ENCODE measurements around the gene NOC3L. TPM values are rescaled to one million over a fixed set of nuclear protein-coding genes. Genes with fewer than 3 reads are reported as not detected.
A peak's percentile ranks its signal among the peaks of the same experiment; 100 is the strongest.
"Not testable (repeated sequence)": the region's sequence is repeated elsewhere in the genome, so short reads cannot be mapped to it uniquely, and the experiment has no call there.

Gene NOC3L
- total RNA-seq, 2 donors from 2014 or later, result 13.5 to 14.8 TPM

DNA sequence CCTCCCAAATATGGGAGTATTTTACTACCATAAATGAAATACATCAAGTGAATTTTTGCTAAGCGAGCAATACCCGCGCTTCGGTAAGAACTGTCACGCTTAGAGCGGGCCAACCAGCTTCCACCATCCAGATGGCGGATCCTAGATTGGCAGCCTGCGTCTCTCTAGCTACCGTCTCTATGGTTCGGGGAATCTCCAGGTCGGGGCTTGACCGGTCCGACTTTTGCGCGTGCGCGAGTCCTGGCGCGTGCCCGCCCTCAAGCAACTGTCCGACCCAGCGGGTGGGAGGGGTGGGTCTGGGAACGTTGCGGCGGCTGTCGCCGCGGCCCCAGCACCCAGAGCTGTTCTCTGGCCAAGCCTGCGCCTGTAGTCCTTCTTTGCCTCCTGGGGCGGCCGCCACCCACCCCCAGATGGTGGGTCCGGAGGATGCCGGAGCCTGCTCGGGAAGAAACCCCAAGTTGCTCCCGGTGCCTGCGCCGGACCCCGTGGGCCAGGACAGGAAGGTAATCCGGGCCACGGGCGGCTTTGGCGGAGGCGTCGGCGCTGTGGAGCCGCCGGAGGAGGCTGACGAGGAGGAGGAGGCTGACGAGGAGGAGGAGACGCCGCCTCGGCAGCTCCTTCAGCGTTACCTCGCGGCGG lies 39.6 kb upstream of the NOC3L start, which contains the start of gene TBC1D12:
TSS of gene TBC1D12 (plus strand) at position 338 of the 639 bp plus-strand sequence. CDS start at position 411, 73 bp downstream.
- WGBS, 2 donors, result 1 to 3% methylated on average over 8 to 49 of the region's 56 CpGs
- peak; percentile 95 to 97 (median 96) for DNase-seq
- TF ChIP-seq, protein P1, sequence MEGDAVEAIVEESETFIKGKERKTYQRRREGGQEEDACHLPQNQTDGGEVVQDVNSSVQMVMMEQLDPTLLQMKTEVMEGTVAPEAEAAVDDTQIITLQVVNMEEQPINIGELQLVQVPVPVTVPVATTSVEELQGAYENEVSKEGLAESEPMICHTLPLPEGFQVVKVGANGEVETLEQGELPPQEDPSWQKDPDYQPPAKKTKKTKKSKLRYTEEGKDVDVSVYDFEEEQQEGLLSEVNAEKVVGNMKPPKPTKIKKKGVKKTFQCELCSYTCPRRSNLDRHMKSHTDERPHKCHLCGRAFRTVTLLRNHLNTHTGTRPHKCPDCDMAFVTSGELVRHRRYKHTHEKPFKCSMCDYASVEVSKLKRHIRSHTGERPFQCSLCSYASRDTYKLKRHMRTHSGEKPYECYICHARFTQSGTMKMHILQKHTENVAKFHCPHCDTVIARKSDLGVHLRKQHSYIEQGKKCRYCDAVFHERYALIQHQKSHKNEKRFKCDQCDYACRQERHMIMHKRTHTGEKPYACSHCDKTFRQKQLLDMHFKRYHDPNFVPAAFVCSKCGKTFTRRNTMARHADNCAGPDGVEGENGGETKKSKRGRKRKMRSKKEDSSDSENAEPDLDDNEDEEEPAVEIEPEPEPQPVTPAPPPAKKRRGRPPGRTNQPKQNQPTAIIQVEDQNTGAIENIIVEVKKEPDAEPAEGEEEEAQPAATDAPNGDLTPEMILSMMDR (IDR thresholded peaks at IDR 0.05), result no peak
- TF ChIP-seq POLR2A (IDR thresholded peaks at IDR 0.05), result peak; percentile 79 to 88 (median 88)
- Histone ChIP-seq H3K4me3 (peak within 1 kb of the TSS; percentile 79 to 86), H3K9me3 (no peaks in the 10 kb centered on the region), H3K27ac (peak within 1 kb of the TSS; percentile 87 to 97 (median 92)), H3K27me3 (no peaks in the 10 kb centered on the region), H3K36me3 (replicated peaks in 1 of 2; ENCODE audit: insufficient read depth in 1 of 2, low read depth in 2 of 2) (no peaks in the 10 kb centered on the region), H3K4me1 (peaks cover 30% of the 10 kb centered on the region)
- intact Hi-C loops (cut with DNase I), result no loop called here
- peak; percentile 90 for ATAC-seq

DNA sequence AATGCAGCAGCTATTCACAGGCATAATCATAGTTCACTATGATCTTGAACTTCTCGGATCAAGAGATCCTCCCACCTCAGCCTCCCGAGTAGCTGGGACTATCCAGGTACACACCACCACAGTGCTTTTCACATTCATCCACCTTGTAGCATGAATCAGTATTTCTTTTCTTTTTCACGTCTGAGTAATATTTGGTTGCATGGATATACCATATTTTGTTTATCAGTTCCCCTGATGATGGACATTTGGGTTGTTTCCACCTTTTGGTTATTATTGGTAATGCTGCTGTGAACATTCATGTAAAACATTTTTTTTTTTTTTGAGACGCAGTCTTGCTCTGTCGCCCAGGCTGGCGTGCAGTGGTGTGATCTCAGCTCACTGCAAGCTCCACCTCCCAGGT lies 36.0 kb upstream of the NOC3L start:
- Histone ChIP-seq H3K36me3 (replicated peaks in 1 of 2; ENCODE audit: insufficient read depth in 1 of 2, low read depth in 2 of 2) (no peaks in the 10 kb centered on the region), H3K27ac (no peak overlapping the region), H3K4me1 (peaks cover 4% of the 10 kb centered on the region), H3K4me3 (no peak overlapping the region), H3K9me3 (no peaks in the 10 kb centered on the region), H3K27me3 (no peaks in the 10 kb centered on the region)
- DNase-seq, result no peak
- TF ChIP-seq POLR2A (IDR thresholded peaks at IDR 0.05), result no peak
- TF ChIP-seq, protein P1 (IDR thresholded peaks at IDR 0.05), result no peak
- 81 to 87% methylated on average over 6 of the region's 6 CpGs for WGBS, 2 donors
- intact Hi-C loops (cut with DNase I), result no loop called here
- no peak for ATAC-seq

DNA sequence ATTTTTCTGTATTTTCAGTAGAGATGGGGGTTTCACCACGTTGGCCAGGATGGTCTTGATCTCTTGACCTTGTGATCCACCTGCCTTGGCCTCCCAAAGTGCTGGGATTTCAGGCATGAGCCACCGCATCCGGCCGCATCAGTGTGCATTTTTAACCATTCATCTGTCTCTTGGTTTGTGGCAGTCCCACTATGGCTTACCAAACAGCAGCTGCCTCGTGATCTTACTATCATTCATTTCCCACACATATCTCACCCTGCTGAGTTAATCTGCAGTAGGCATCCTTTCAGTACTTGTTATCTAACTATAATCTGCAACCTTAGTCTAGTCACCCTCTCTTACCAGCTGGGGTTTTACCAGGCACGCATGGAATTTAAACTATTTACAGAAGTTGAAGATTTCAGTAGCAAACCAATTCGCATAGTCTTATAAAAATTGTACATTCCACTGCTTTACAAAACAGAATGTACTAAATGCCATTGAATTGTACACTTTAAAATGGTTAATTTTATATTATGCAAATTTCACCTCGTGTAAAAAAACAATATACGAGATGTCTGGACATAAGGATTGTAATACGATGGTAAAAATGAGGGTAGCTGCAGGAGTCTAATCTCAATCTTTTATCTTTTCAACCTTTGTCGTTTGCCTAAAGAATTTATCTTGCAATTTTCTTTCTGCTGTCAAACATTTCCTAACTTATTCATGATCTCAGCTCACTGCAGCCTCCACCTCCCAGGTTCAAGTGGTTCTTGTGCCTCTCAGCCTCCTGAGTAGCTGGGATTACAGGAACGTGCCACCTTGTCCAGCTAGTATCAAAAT lies 35.0 kb upstream of the NOC3L start:
- H3K4me1 ChIP-seq, result peaks cover 4% of the 10 kb centered on the region
- no peak overlapping the region for H3K4me3 ChIP-seq
- H3K9me3 ChIP-seq, result no peaks in the 10 kb centered on the region
- WGBS, 2 donors, result 32 to 37% methylated on average over 12 of the region's 12 CpGs
- H3K36me3 ChIP-seq (replicated peaks in 1 of 2; ENCODE audit: insufficient read depth in 1 of 2, low read depth in 2 of 2), result no peaks in the 10 kb centered on the region
- ATAC-seq (no peak), DNase-seq (no peak)
- TF ChIP-seq, protein P1 (IDR thresholded peaks at IDR 0.05), result no peak
- no peak for TF ChIP-seq POLR2A (IDR thresholded peaks at IDR 0.05)
- intact Hi-C loops (cut with DNase I), result no loop called here
- no peaks in the 10 kb centered on the region for H3K27me3 ChIP-seq
- H3K27ac ChIP-seq, result no peak overlapping the region

DNA sequence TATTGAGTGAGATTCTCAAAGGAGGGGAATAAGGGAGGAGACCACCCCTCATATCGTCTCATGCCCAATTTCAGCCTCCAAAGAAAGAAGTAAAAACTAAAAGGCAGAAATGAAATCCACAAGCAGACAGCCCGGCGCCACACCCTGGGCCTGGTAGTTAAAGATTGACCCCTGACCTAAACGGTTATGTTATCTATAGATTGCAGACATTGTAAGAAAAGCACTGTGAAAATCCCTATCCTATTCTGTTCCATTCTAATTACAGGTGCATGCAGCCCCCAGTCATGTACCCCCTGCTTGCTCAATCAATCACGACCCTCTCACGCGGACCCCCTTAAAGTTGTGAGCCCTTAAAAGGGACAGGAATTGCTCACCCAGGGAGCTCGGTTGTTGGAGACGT lies 29.4 kb upstream of the NOC3L start:
- H3K27me3 ChIP-seq; ATAC-seq; H3K4me3 ChIP-seq; H3K36me3 ChIP-seq (replicated peaks in 1 of 2; ENCODE audit: insufficient read depth in 1 of 2, low read depth in 2 of 2); H3K4me1 ChIP-seq; intact Hi-C loops (cut with DNase I); H3K27ac ChIP-seq; H3K9me3 ChIP-seq; DNase-seq: not testable (repeated sequence)
- 80 to 86% methylated on average over 9 of the region's 9 CpGs for WGBS, 2 donors

DNA sequence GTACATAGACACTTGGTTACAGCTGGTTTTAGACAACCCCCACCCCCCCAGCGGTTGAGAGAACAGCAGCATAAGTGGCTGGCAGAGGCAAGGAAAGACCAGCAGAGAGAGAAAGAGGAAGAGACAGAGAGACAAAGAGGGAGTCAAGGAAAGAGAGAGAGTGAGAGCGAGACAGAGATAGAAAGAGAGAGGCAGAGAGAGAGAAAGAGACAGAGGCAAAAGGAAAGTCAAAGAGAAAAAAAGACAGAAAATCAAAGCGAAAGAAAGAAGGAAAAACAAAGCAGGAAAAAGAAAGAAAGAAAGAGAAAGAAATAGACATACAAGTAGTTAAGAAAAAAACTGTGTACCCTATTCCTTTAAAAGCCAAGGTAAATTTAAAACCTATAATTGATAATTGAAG lies 23.0 kb upstream of the NOC3L start:
- intact Hi-C loops (cut with DNase I); H3K27ac ChIP-seq: not testable (repeated sequence)

More for the DNA sequence above, 23.0 kb upstream of the NOC3L start:
- not testable (repeated sequence) for H3K4me1 ChIP-seq; ATAC-seq; H3K9me3 ChIP-seq; DNase-seq; H3K4me3 ChIP-seq; H3K27me3 ChIP-seq; H3K36me3 ChIP-seq (replicated peaks in 1 of 2; ENCODE audit: insufficient read depth in 1 of 2, low read depth in 2 of 2)
- 80 to 87% methylated on average over 3 of the region's 3 CpGs for WGBS, 2 donors
